H1 (cell line): Measurements from ENCODE around the gene GPRIN1. TPM values are rescaled to one million over a fixed set of nuclear protein-coding genes. Genes with fewer than 3 reads are reported as not detected.
A peak's percentile ranks its signal among the peaks of the same experiment; 100 is the strongest.

Experiments
- CTCF ChIA-PET: fragments of 300-600 bp; sonication (Branson Sonifier 250); formaldehyde crosslinking; loops from one replicate; lab custom pipeline; 2021; ENCODE audit not compliant: partially characterized antibody; lab: Charles Lee
- POLR2A ChIA-PET: fragments of 300-600 bp; sonication (Branson Sonifier 250); formaldehyde crosslinking; loops from one replicate; lab custom pipeline; 2021; ENCODE audit warnings: inconsistent platforms; ENCODE audit not compliant: partially characterized antibody; lab: Charles Lee
- DNase-seq, 2 experiments: peaks; one replicate each; pipeline versions ENCODE4 v3.0.0 to v3.0.0-alpha.2; 2010 to 2022; ENCODE audit warnings: low spot score in 2 of 2, low read depth in 1 of 2, mixed read lengths in 1 of 2
- FAIRE-seq: peaks from 2 replicates; lab custom pipeline; 2011; peaks lifted over from hg19 to GRCh38; lab: Jason Lieb, UNC
- H2AFZ ChIP-seq: 2 replicates; pipeline ENCODE4 v1.8.1; 2012; ENCODE audit warnings: low read length, inconsistent platforms
- H2AK5ac ChIP-seq: 2 replicates; pipeline ENCODE4 v1.6.1; 2013; ENCODE audit warnings: low read depth, low read length
- H2BK120ac ChIP-seq: replicated peaks from 2 replicates; pipeline ENCODE3; 2013; ENCODE audit warnings: low read depth, low read length, inconsistent platforms
- H2BK12ac ChIP-seq: 2 replicates; pipeline ENCODE4 v1.6.1; 2013; ENCODE audit warnings: low read depth, low read length
- H2BK15ac ChIP-seq: 2 replicates; pipeline ENCODE4 v1.6.1; 2013; ENCODE audit warnings: low read length
- H2BK20ac ChIP-seq: 2 replicates; pipeline ENCODE4 v1.6.1; 2013; ENCODE audit warnings: low read length
- H2BK5ac ChIP-seq: 2 replicates; pipeline ENCODE4 v1.6.1; 2013; ENCODE audit warnings: low read depth, low read length
- H3K14ac ChIP-seq: 2 replicates; pipeline ENCODE4 v1.6.1; 2013; ENCODE audit warnings: inconsistent platforms; ENCODE audit not compliant: insufficient read length
- H3K18ac ChIP-seq: 2 replicates; pipeline ENCODE4 v1.6.1; 2013; ENCODE audit warnings: low read length; ENCODE audit errors: extremely low read depth
- H3K23ac ChIP-seq: 2 replicates; pipeline ENCODE4 v1.6.1; 2013; ENCODE audit warnings: inconsistent platforms; ENCODE audit not compliant: insufficient read length
- H3K23me2 ChIP-seq: 2 replicates; pipeline ENCODE4 v1.6.1; 2013; ENCODE audit warnings: low read depth, low read length
- H3K27ac ChIP-seq: 2 replicates; pipeline ENCODE4 v1.6.1; 2011; ENCODE audit warnings: low read depth, low read length, inconsistent platforms
- H3K27me3 ChIP-seq, 4 experiments: replicated peaks in 1 of 4; 1 replicate in 1 of 4; 2 replicates in 3 of 4; pipeline versions ENCODE4 v1.6.1 to v1.8.1; 2011 to 2013; ENCODE audit warnings: low read length in 3 of 4, mild to moderate bottlenecking in 3 of 4, inconsistent platforms in 2 of 4, mixed read lengths in 2 of 4, moderate library complexity in 1 of 4; ENCODE audit not compliant: control insufficient read depth in 3 of 4, insufficient read depth in 3 of 4; ENCODE audit errors: extremely low read depth in 1 of 4
- H3K36me3 ChIP-seq, 4 experiments: 2 replicates each; pipeline versions ENCODE4 v1.6.1 to v1.8.1; 2011 to 2013; ENCODE audit warnings: mild to moderate bottlenecking in 4 of 4, low read length in 3 of 4, moderate library complexity in 2 of 4, control low read depth in 1 of 4, inconsistent platforms in 1 of 4; ENCODE audit not compliant: insufficient read depth in 4 of 4, control insufficient read depth in 2 of 4
- H3K4ac ChIP-seq: replicated peaks from 2 replicates; pipeline ENCODE3; 2013; ENCODE audit warnings: low read length, low read depth, mixed read lengths, inconsistent platforms; ENCODE audit not compliant: insufficient read length
- H3K4me1 ChIP-seq, 4 experiments: replicated peaks in 1 of 4; 1 replicate in 1 of 4; 2 replicates in 3 of 4; pipeline versions ENCODE4 v1.6.1 to v1.8.1; 2011 to 2013; ENCODE audit warnings: low read length in 3 of 4, inconsistent platforms in 2 of 4, mixed read lengths in 1 of 4; ENCODE audit not compliant: insufficient read depth in 4 of 4, control insufficient read depth in 3 of 4
- H3K4me2 ChIP-seq, 2 experiments: 2 replicates each; pipeline versions ENCODE4 v1.6.1 to v1.8.1; 2011 to 2013; ENCODE audit warnings: low read depth in 2 of 2, low read length in 2 of 2, control low read depth in 1 of 2, inconsistent platforms in 1 of 2, mild to moderate bottlenecking in 1 of 2; ENCODE audit not compliant: insufficient read depth in 1 of 2
- H3K4me3 ChIP-seq, 4 experiments: fragments of 200-600, 300-600 bp in 1 of 4; sonication (generic), shearing (Covaris generic), sonication (Bioruptor Twin) in 1 of 4; 2 replicates each; pipeline versions ENCODE4 v1.5.1 to v1.8.1; 2011 to 2016; ENCODE audit warnings: low read length in 4 of 4, low read depth in 3 of 4, control low read depth in 2 of 4, inconsistent platforms in 2 of 4, mild to moderate bottlenecking in 2 of 4, mixed read lengths in 1 of 4, moderate library complexity in 1 of 4; ENCODE audit not compliant: insufficient read depth in 2 of 4; ENCODE audit errors: extremely low read depth in 1 of 4
- H3K56ac ChIP-seq: replicated peaks from 2 replicates; pipeline ENCODE3; 2013; ENCODE audit warnings: low read depth, mild to moderate bottlenecking, mixed read lengths, low read length, inconsistent platforms; ENCODE audit not compliant: insufficient read length
- H3K79me1 ChIP-seq: 2 replicates; pipeline ENCODE4 v1.6.1; 2013; ENCODE audit warnings: low read depth, low read length, control low read depth
- H3K79me2 ChIP-seq, 2 experiments: 2 replicates each; pipeline versions ENCODE4 v1.6.1 to v1.8.1; 2012 to 2013; ENCODE audit warnings: low read length in 2 of 2, mild to moderate bottlenecking in 2 of 2, inconsistent platforms in 1 of 2; ENCODE audit not compliant: insufficient read depth in 2 of 2, control insufficient read depth in 1 of 2
- H3K9ac ChIP-seq, 4 experiments: replicated peaks in 1 of 4; 1 replicate in 1 of 4; 2 replicates in 3 of 4; pipeline versions ENCODE4 v1.6.1 to v1.8.1; 2011 to 2013; ENCODE audit warnings: low read depth in 3 of 4, low read length in 3 of 4, control low read depth in 2 of 4, mild to moderate bottlenecking in 2 of 4, moderate library complexity in 2 of 4, inconsistent platforms in 1 of 4; ENCODE audit errors: extremely low read depth in 1 of 4
- H3K9me3 ChIP-seq, 2 experiments: 2 replicates each; pipeline versions ENCODE4 v1.6.1 to v1.8.1; 2012 to 2013; ENCODE audit warnings: mild to moderate bottlenecking in 2 of 2, moderate library complexity in 2 of 2, control low read depth in 1 of 2, inconsistent platforms in 1 of 2, low read depth in 1 of 2, low read length in 1 of 2, mixed read lengths in 1 of 2; ENCODE audit not compliant: insufficient read depth in 2 of 2
- H4K20me1 ChIP-seq, 2 experiments: replicated peaks in 1 of 2; 2 replicates each; pipeline versions ENCODE3 to v1.8.1; 2011 to 2013; ENCODE audit warnings: inconsistent platforms in 2 of 2, low read length in 2 of 2, mild to moderate bottlenecking in 1 of 2; ENCODE audit not compliant: insufficient read depth in 2 of 2, control insufficient read depth in 1 of 2
- H4K5ac ChIP-seq: 2 replicates; pipeline ENCODE4 v1.6.1; 2013; ENCODE audit warnings: low read length, low read depth, mixed read lengths, inconsistent platforms; ENCODE audit not compliant: insufficient read length
- H4K8ac ChIP-seq: 2 replicates; pipeline ENCODE4 v1.8.0; 2013; ENCODE audit warnings: mild to moderate bottlenecking, moderate library complexity, low read length, inconsistent platforms; ENCODE audit not compliant: insufficient read depth; ENCODE audit errors: extremely low read depth
- H4K91ac ChIP-seq: replicated peaks from 2 replicates; pipeline ENCODE3; 2013; ENCODE audit warnings: low read length, mixed read lengths, inconsistent platforms; ENCODE audit not compliant: insufficient read length
- KDM4A ChIP-seq: IDR thresholded peaks from one replicate; pipeline ENCODE4 v1.7.1; 2012; ENCODE audit warnings: low read depth, mild to moderate bottlenecking, moderate library complexity, low read length, inconsistent platforms; ENCODE audit not compliant: severe bottlenecking
- WGBS, 2 experiments: shearing (Covaris generic) in 1 of 2; methylation state at CpG; one replicate each; pipeline versions ENCODE4 v1.1.6 to v1.1.7; 2013 to 2015; ENCODE audit warnings: low lambda C conversion rate in 2 of 2, mixed read lengths in 2 of 2, inconsistent platforms in 1 of 2, low coverage in 1 of 2, missing lambda C conversion rate in 1 of 2; ENCODE audit not compliant: insufficient replicate concordance in 2 of 2, insufficient coverage in 1 of 2, insufficient read length in 1 of 2; ENCODE audit errors: extremely low coverage in 1 of 2, missing lambda C conversion rate in 1 of 2; 5-methylcytosine and 5-hydroxymethylcytosine counted together
- polyA plus RNA-seq, 7 experiments: library from polyadenylated mRNA; depleted of rRNA in 3 of 7; stranded (reverse) in 5 of 7; unstranded in 2 of 7; fragments of >200 nt in 5 of 7; fragments of 200-250 nt in 2 of 7; gene quantifications; 1 replicate in 5 of 7; 2 replicates in 1 of 7; 4 replicates in 1 of 7; pipeline versions ENCODE4 v1.2.1 to v1.2.3, GENCODE V29; 2011 to 2013; ENCODE audit warnings: missing spikeins in 2 of 7, mixed read lengths in 2 of 7
- total RNA-seq: library from RNA; stranded (reverse); fragmentation: NEBNext Ultra II Directional; extraction: Animal tissue kit (Norgen Biotek cat#: 25700); gene quantifications from 2 replicates; pipeline ENCODE4 v1.2.1, GENCODE V29; 2021

Gene GPRIN1
- total and polyA plus RNA-seq, 2 of the 8 experiments (the other 6 are each of a cell fraction or from before 2014, with no cell fraction given): 3.3 to 12.0 TPM

DNA sequence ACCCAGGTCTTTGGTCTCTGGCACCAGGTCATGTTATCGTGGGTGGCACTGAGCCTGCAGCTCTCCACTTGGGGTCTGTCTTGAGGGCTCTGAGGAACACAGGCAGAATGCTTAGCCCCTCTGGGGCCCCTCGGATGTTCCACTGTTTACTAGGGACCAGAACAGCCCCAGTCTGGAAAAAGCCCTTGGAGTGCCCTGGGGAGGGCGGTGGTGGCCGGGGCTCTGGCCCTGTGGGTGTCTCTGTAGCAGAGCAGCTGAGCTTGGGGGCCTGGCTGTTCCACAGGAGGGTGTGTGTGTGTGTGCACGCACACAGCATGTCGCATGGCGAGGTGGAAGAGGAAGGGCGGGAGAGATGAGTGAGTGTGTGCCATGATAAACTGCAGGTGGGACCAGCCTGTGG lies 15.4 kb downstream of the GPRIN1 start:
- peaks cover 14% of the 10 kb centered on the region; the same call in 1 of the 2 replicates for H3K23me2 ChIP-seq
- H2AFZ ChIP-seq: no peak overlapping the region
- H3K14ac ChIP-seq: no peak overlapping the region
- H3K56ac ChIP-seq: no peak overlapping the region
- ChIA-PET CTCF (interaction anchor here (0.6 to 5.6 kb wide), 8 partner anchors 9 to 38 kb away, joined by 3 to 37 read pairs (median 10); no protein-coding TSS in a partner anchor), POLR2A (interaction anchor here (1.0 kb wide), 1 partner anchor 52 kb away, joined by 4 read pairs; no protein-coding TSS in a partner anchor)
- peaks cover 0 to 4% (median 0%) of the 10 kb centered on the region in 4 experiments; a peak in 2 of 8 replicates for H3K36me3 ChIP-seq
- peaks cover 7 to 9% of the 10 kb centered on the region in 2 experiments; a peak in 2 of 4 replicates for H3K9me3 ChIP-seq
- H4K91ac ChIP-seq: no peak overlapping the region
- WGBS, 2 experiments: 88% methylated on average over 8 of the region's 8 CpGs; no CpG with 5 or more reads in 1 of the 2 experiments
- TF ChIP-seq KDM4A: no peak
- no peak overlapping the region for H3K4me3 ChIP-seq
- no peak overlapping the region for H3K4me2 ChIP-seq
- H3K79me2 ChIP-seq: no peaks in the 10 kb centered on the region
- 0 out of 7 replicates have a peak, but pooled peaks cover 0 to 2% (median 0%) of the 10 kb centered on the region in 4 experiments for H3K4me1 ChIP-seq
- no peak overlapping the region for H3K27ac ChIP-seq
- FAIRE-seq: no peak
- H2BK15ac ChIP-seq: no peak overlapping the region
- H3K9ac ChIP-seq: no peak overlapping the region
- H2BK120ac ChIP-seq: no peak overlapping the region
- peaks cover 0 to 7% of the 10 kb centered on the region in 2 experiments for H4K20me1 ChIP-seq
- H4K5ac ChIP-seq: no peak overlapping the region
- no peak overlapping the region for H3K18ac ChIP-seq
- H4K8ac ChIP-seq: 0 out of 2 replicates have a peak overlapping the region, but pooled peaks have one; percentile 7
- DNase-seq: no peak
- H3K4ac ChIP-seq: no peak overlapping the region
- H2AK5ac ChIP-seq: 0 out of 2 replicates have a peak overlapping the region, but pooled peaks have one; percentile 39
- H2BK5ac ChIP-seq: no peak overlapping the region; the same call in 1 of the 2 replicates
- no peak overlapping the region for H3K23ac ChIP-seq
- no peak overlapping the region for H2BK20ac ChIP-seq
- peaks cover 0 to 19% (median 7%) of the 10 kb centered on the region in 4 experiments; a peak in 4 of 7 replicates for H3K27me3 ChIP-seq
- H2BK12ac ChIP-seq: no peak overlapping the region
- H3K79me1 ChIP-seq: no peaks in the 10 kb centered on the region
